H1 (cell line): ENCODE measurements around the gene CTNND2. TPM values are rescaled to one million over a fixed set of nuclear protein-coding genes. Genes with fewer than 3 reads are reported as not detected.

ENCODE experiments used
- CTCF ChIA-PET: fragments of 300-600 bp; sonication (Branson Sonifier 250); formaldehyde crosslinking; loops from one replicate; lab custom pipeline; 2021; ENCODE audit not compliant: partially characterized antibody; lab: Charles Lee
- POLR2A ChIA-PET: fragments of 300-600 bp; sonication (Branson Sonifier 250); formaldehyde crosslinking; loops from one replicate; lab custom pipeline; 2021; ENCODE audit warnings: inconsistent platforms; ENCODE audit not compliant: partially characterized antibody; lab: Charles Lee
- DNase-seq, 2 experiments: peaks; one replicate each; pipeline versions ENCODE4 v3.0.0 to v3.0.0-alpha.2; 2010 to 2022; ENCODE audit warnings: low spot score in 2 of 2, low read depth in 1 of 2, mixed read lengths in 1 of 2
- FAIRE-seq: peaks from 2 replicates; lab custom pipeline; 2011; peaks lifted over from hg19 to GRCh38; lab: Jason Lieb, UNC
- H2AFZ ChIP-seq: 2 replicates; pipeline ENCODE4 v1.8.1; 2012; ENCODE audit warnings: low read length, inconsistent platforms
- H2AK5ac ChIP-seq: 2 replicates; pipeline ENCODE4 v1.6.1; 2013; ENCODE audit warnings: low read depth, low read length
- H2BK120ac ChIP-seq: replicated peaks from 2 replicates; pipeline ENCODE3; 2013; ENCODE audit warnings: low read depth, low read length, inconsistent platforms
- H2BK12ac ChIP-seq: 2 replicates; pipeline ENCODE4 v1.6.1; 2013; ENCODE audit warnings: low read depth, low read length
- H2BK15ac ChIP-seq: 2 replicates; pipeline ENCODE4 v1.6.1; 2013; ENCODE audit warnings: low read length
- H2BK20ac ChIP-seq: 2 replicates; pipeline ENCODE4 v1.6.1; 2013; ENCODE audit warnings: low read length
- H2BK5ac ChIP-seq: 2 replicates; pipeline ENCODE4 v1.6.1; 2013; ENCODE audit warnings: low read depth, low read length
- H3K14ac ChIP-seq: 2 replicates; pipeline ENCODE4 v1.6.1; 2013; ENCODE audit warnings: inconsistent platforms; ENCODE audit not compliant: insufficient read length
- H3K18ac ChIP-seq: 2 replicates; pipeline ENCODE4 v1.6.1; 2013; ENCODE audit warnings: low read length; ENCODE audit errors: extremely low read depth
- H3K23ac ChIP-seq: 2 replicates; pipeline ENCODE4 v1.6.1; 2013; ENCODE audit warnings: inconsistent platforms; ENCODE audit not compliant: insufficient read length
- H3K23me2 ChIP-seq: 2 replicates; pipeline ENCODE4 v1.6.1; 2013; ENCODE audit warnings: low read depth, low read length
- H3K27ac ChIP-seq: 2 replicates; pipeline ENCODE4 v1.6.1; 2011; ENCODE audit warnings: low read depth, low read length, inconsistent platforms
- H3K27me3 ChIP-seq, 4 experiments: replicated peaks in 1 of 4; 1 replicate in 1 of 4; 2 replicates in 3 of 4; pipeline versions ENCODE4 v1.6.1 to v1.8.1; 2011 to 2013; ENCODE audit warnings: low read length in 3 of 4, mild to moderate bottlenecking in 3 of 4, inconsistent platforms in 2 of 4, mixed read lengths in 2 of 4, moderate library complexity in 1 of 4; ENCODE audit not compliant: control insufficient read depth in 3 of 4, insufficient read depth in 3 of 4; ENCODE audit errors: extremely low read depth in 1 of 4
- H3K36me3 ChIP-seq, 4 experiments: 2 replicates each; pipeline versions ENCODE4 v1.6.1 to v1.8.1; 2011 to 2013; ENCODE audit warnings: mild to moderate bottlenecking in 4 of 4, low read length in 3 of 4, moderate library complexity in 2 of 4, control low read depth in 1 of 4, inconsistent platforms in 1 of 4; ENCODE audit not compliant: insufficient read depth in 4 of 4, control insufficient read depth in 2 of 4
- H3K4ac ChIP-seq: replicated peaks from 2 replicates; pipeline ENCODE3; 2013; ENCODE audit warnings: low read length, low read depth, mixed read lengths, inconsistent platforms; ENCODE audit not compliant: insufficient read length
- H3K4me1 ChIP-seq, 4 experiments: replicated peaks in 1 of 4; 1 replicate in 1 of 4; 2 replicates in 3 of 4; pipeline versions ENCODE4 v1.6.1 to v1.8.1; 2011 to 2013; ENCODE audit warnings: low read length in 3 of 4, inconsistent platforms in 2 of 4, mixed read lengths in 1 of 4; ENCODE audit not compliant: insufficient read depth in 4 of 4, control insufficient read depth in 3 of 4
- H3K4me2 ChIP-seq, 2 experiments: 2 replicates each; pipeline versions ENCODE4 v1.6.1 to v1.8.1; 2011 to 2013; ENCODE audit warnings: low read depth in 2 of 2, low read length in 2 of 2, control low read depth in 1 of 2, inconsistent platforms in 1 of 2, mild to moderate bottlenecking in 1 of 2; ENCODE audit not compliant: insufficient read depth in 1 of 2
- H3K4me3 ChIP-seq, 4 experiments: fragments of 200-600, 300-600 bp in 1 of 4; sonication (generic), shearing (Covaris generic), sonication (Bioruptor Twin) in 1 of 4; 2 replicates each; pipeline versions ENCODE4 v1.5.1 to v1.8.1; 2011 to 2016; ENCODE audit warnings: low read length in 4 of 4, low read depth in 3 of 4, control low read depth in 2 of 4, inconsistent platforms in 2 of 4, mild to moderate bottlenecking in 2 of 4, mixed read lengths in 1 of 4, moderate library complexity in 1 of 4; ENCODE audit not compliant: insufficient read depth in 2 of 4; ENCODE audit errors: extremely low read depth in 1 of 4
- H3K56ac ChIP-seq: replicated peaks from 2 replicates; pipeline ENCODE3; 2013; ENCODE audit warnings: low read depth, mild to moderate bottlenecking, mixed read lengths, low read length, inconsistent platforms; ENCODE audit not compliant: insufficient read length
- H3K79me1 ChIP-seq: 2 replicates; pipeline ENCODE4 v1.6.1; 2013; ENCODE audit warnings: low read depth, low read length, control low read depth
- H3K79me2 ChIP-seq, 2 experiments: 2 replicates each; pipeline versions ENCODE4 v1.6.1 to v1.8.1; 2012 to 2013; ENCODE audit warnings: low read length in 2 of 2, mild to moderate bottlenecking in 2 of 2, inconsistent platforms in 1 of 2; ENCODE audit not compliant: insufficient read depth in 2 of 2, control insufficient read depth in 1 of 2
- H3K9ac ChIP-seq, 4 experiments: replicated peaks in 1 of 4; 1 replicate in 1 of 4; 2 replicates in 3 of 4; pipeline versions ENCODE4 v1.6.1 to v1.8.1; 2011 to 2013; ENCODE audit warnings: low read depth in 3 of 4, low read length in 3 of 4, control low read depth in 2 of 4, mild to moderate bottlenecking in 2 of 4, moderate library complexity in 2 of 4, inconsistent platforms in 1 of 4; ENCODE audit errors: extremely low read depth in 1 of 4
- H3K9me3 ChIP-seq, 2 experiments: 2 replicates each; pipeline versions ENCODE4 v1.6.1 to v1.8.1; 2012 to 2013; ENCODE audit warnings: mild to moderate bottlenecking in 2 of 2, moderate library complexity in 2 of 2, control low read depth in 1 of 2, inconsistent platforms in 1 of 2, low read depth in 1 of 2, low read length in 1 of 2, mixed read lengths in 1 of 2; ENCODE audit not compliant: insufficient read depth in 2 of 2
- H4K20me1 ChIP-seq, 2 experiments: replicated peaks in 1 of 2; 2 replicates each; pipeline versions ENCODE3 to v1.8.1; 2011 to 2013; ENCODE audit warnings: inconsistent platforms in 2 of 2, low read length in 2 of 2, mild to moderate bottlenecking in 1 of 2; ENCODE audit not compliant: insufficient read depth in 2 of 2, control insufficient read depth in 1 of 2
- H4K5ac ChIP-seq: 2 replicates; pipeline ENCODE4 v1.6.1; 2013; ENCODE audit warnings: low read length, low read depth, mixed read lengths, inconsistent platforms; ENCODE audit not compliant: insufficient read length
- H4K8ac ChIP-seq: 2 replicates; pipeline ENCODE4 v1.8.0; 2013; ENCODE audit warnings: mild to moderate bottlenecking, moderate library complexity, low read length, inconsistent platforms; ENCODE audit not compliant: insufficient read depth; ENCODE audit errors: extremely low read depth
- H4K91ac ChIP-seq: replicated peaks from 2 replicates; pipeline ENCODE3; 2013; ENCODE audit warnings: low read length, mixed read lengths, inconsistent platforms; ENCODE audit not compliant: insufficient read length
- HDAC2 ChIP-seq, 2 experiments: fragments of 300-600 bp in 1 of 2; sonication (generic) in 1 of 2; IDR thresholded peaks; 2 replicates each; pipeline ENCODE4 v1.6.1; 2011 to 2012; ENCODE audit warnings: low read depth in 2 of 2, low read length in 2 of 2, mild to moderate bottlenecking in 2 of 2, moderate library complexity in 2 of 2, borderline replicate concordance in 1 of 2, inconsistent platforms in 1 of 2
- JUN ChIP-seq: IDR thresholded peaks from 2 replicates; pipeline ENCODE4 v1.6.1; 2011; ENCODE audit warnings: low read depth, mild to moderate bottlenecking, improper control_type of control experiment, low read length
- RBBP5 ChIP-seq: IDR thresholded peaks from 2 replicates; pipeline ENCODE4 v1.7.1; 2012; ENCODE audit warnings: low read depth, mild to moderate bottlenecking, inconsistent platforms, low read length, moderate library complexity, borderline replicate concordance
- SP2 ChIP-seq: IDR thresholded peaks from 2 replicates; pipeline ENCODE4 v1.6.1; 2012; ENCODE audit warnings: mild to moderate bottlenecking, low read length, inconsistent platforms
- polyA plus RNA-seq, 7 experiments: library from polyadenylated mRNA; depleted of rRNA in 3 of 7; stranded (reverse) in 5 of 7; unstranded in 2 of 7; fragments of >200 nt in 5 of 7; fragments of 200-250 nt in 2 of 7; gene quantifications; 1 replicate in 5 of 7; 2 replicates in 1 of 7; 4 replicates in 1 of 7; pipeline versions ENCODE4 v1.2.1 to v1.2.3, GENCODE V29; 2011 to 2013; ENCODE audit warnings: missing spikeins in 2 of 7, mixed read lengths in 2 of 7
- total RNA-seq: library from RNA; stranded (reverse); fragmentation: NEBNext Ultra II Directional; extraction: Animal tissue kit (Norgen Biotek cat#: 25700); gene quantifications from 2 replicates; pipeline ENCODE4 v1.2.1, GENCODE V29; 2021

Gene CTNND2
- total and polyA plus RNA-seq, 2 of the 8 experiments (the other 6 are each of a cell fraction or from before 2014, with no cell fraction given): 7.4 to 14.2 TPM

DNA sequence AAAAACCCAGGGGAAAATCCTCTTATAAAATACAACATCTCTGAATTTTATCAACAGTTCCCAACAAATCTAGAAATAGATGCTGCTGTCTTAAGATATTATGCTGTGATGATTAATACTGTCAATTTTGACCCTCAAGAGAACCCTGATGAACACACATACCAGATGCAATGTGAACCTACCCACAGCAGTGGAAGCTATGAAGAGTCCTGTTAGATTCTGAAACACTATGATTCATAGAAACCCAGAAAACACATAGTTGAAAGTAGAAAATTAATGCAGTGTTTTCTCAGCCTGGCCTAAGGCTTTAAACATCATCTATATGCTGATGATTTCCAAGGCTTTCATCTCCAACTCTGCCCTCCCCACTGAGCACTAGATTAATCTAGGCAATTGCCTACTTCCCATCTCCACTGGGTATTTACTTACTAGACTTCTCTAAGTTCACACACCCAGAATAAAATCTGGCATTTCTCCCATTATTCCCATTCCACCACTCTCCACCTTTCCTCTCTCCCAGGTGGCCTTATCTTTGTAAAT, 296.2 kb downstream of the CTNND2 start:
- no peak overlapping the region for H3K27ac ChIP-seq
- H3K9me3 ChIP-seq: no peaks in the 10 kb centered on the region
- H2AK5ac ChIP-seq: no peak overlapping the region
- H3K14ac ChIP-seq: no peak overlapping the region
- H2BK5ac ChIP-seq: no peak overlapping the region
- no peak overlapping the region for H4K5ac ChIP-seq
- no peaks in the 10 kb centered on the region for H3K36me3 ChIP-seq
- no peaks in the 10 kb centered on the region for H3K79me1 ChIP-seq
- no peak overlapping the region for H2BK12ac ChIP-seq
- no peak overlapping the region for H3K18ac ChIP-seq
- no peak overlapping the region for H3K23ac ChIP-seq
- H2AFZ ChIP-seq: no peak overlapping the region
- H3K4me3 ChIP-seq: no peak overlapping the region
- DNase-seq (no peak), FAIRE-seq (no peak)
- no peak overlapping the region for H2BK15ac ChIP-seq
- H2BK120ac ChIP-seq: no peak overlapping the region
- H3K56ac ChIP-seq: no peak overlapping the region
- H3K4me1 ChIP-seq: no peaks in the 10 kb centered on the region
- H2BK20ac ChIP-seq: no peak overlapping the region
- TF ChIP-seq SP2 (no peak), JUN (no peak), HDAC2 (IDR thresholded peaks at IDR 0.05; ENCODE audit: borderline replicate concordance in 1 of 2, low read depth in 2 of 2, low read length in 2 of 2) (no peak), RBBP5 (no peak)
- H3K27me3 ChIP-seq: no peaks in the 10 kb centered on the region
- no peaks in the 10 kb centered on the region for H3K23me2 ChIP-seq
- H3K4me2 ChIP-seq: no peak overlapping the region
- H4K20me1 ChIP-seq: no peaks in the 10 kb centered on the region
- H4K8ac ChIP-seq: no peak overlapping the region
- H4K91ac ChIP-seq: no peak overlapping the region
- no peaks in the 10 kb centered on the region for H3K79me2 ChIP-seq
- no peak overlapping the region for H3K4ac ChIP-seq
- CTCF ChIA-PET: no interaction called here
- H3K9ac ChIP-seq: no peak overlapping the region
- POLR2A ChIA-PET: no interaction called here
